ENCODE data around the gene SPINK14. TPM values are rescaled to one million over a fixed set of nuclear protein-coding genes. Genes with fewer than 3 reads are reported as not detected.

SPINK14 gene
- polyA plus RNA-seq, 3 donors, result not detected

GRCh38 chr5:148193202-148193601 is 24.9 kb downstream of the SPINK14 start:
- no peak for DNase-seq

- no peak for DNase-seq
Observed at GRCh38 chr5:148201151-148201550, 32.8 kb downstream of the SPINK14 start.

DNA sequence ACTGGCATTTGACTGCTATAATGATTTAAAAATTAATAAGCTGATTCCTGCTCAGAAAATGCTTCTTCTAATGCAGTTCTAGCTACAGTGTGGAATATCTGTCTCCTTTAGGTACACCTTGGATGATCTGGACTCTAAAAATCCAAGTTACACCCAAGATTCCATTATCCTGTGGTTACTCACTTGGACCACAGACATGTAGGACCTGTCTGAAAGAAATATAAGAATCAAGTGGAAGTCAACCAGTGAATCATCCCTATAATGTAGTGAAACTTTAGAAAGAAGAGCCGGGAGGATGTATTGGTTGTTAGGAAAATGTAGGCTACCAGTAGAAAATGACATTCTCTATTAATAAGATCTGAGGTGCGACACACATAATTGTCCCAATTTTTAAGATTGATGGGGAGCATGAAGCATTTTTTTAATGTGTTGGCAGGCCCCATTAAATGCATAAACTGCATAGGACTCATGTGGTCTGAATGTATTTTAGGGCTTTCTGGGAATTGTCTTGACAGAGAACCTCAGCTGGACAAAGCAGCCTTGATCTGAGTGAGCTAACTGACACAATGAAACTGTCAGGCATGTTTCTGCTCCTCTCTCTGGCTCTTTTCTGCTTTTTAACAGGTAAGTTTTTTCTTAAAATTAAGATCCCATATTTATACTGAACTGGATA is 34.3 kb downstream of the SPINK14 start, which contains the start of gene SPINK6:
SPINK6 (plus strand) TSS at position 512 of the 673 bp plus-strand sequence; CDS start at position 567, 55 bp downstream.
- DNase-seq, result no peak

DNA sequence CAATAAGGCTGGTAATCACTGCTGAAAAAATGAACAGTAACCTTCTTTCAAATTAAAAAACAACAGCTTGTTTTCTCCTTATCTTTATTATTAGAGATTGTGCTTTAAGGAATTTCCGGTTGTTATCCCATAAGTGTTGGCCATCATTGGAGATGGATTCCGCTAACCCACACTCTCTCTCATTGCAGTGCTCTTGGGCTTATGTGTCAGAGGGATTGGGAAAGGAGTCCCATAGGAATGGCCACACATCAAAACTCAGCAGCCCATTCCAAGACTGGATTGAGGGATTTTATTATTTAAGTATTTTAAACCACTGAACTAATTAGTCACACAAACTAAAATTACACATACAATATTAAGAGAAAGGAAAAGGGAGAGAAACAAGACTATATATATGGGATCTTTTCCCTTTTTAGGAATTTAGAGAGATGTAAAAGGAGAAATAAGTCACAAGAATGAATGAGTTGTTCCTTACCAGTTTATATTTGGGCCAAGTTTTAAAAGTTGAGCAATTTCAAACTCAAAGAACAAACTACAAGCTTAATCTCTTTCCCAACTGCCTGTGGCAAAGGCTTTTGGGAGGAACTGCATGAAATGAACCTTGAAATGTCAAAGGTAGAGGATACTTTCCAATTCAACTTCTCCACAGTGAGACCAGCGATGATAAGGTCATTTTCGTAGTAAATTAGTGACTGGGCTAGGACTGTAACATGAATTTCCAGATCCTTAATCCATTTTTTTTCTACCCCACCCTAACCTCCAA is 36.9 kb downstream of the SPINK14 start:
- no peak for DNase-seq

- DNase-seq, result no peak
Observed at GRCh38 chr5:148205865-148206264, 37.5 kb downstream of the SPINK14 start.

DNA sequence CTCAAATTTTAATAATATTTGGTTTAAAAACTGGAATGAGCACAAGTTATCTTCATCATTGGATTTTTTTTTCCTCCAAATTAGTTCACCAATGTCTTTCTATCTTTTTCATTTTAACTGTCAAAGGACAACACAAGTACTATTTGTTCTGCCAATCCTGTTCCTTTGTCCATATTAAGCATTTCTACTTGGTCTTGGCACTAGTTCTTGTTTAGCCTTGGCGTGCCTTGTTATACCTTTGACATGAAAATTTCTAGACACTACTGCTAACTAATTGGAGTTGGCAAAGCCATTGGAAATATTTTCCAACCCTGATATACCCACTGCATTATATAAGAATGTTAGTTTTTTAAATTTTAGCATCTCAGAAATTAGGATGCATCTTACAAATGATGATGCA is 38.3 kb downstream of the SPINK14 start:
- DNase-seq, result no peak

GRCh38 chr5:148208226-148208625 is 39.9 kb downstream of the SPINK14 start:
- no peak for DNase-seq

- DNase-seq, result no peak
Observed at GRCh38 chr5:148209151-148209770, 40.9 kb downstream of the SPINK14 start.

- DNase-seq, result no peak
Observed at GRCh38 chr5:148214665-148215185, 46.4 kb downstream of the SPINK14 start.

DNA sequence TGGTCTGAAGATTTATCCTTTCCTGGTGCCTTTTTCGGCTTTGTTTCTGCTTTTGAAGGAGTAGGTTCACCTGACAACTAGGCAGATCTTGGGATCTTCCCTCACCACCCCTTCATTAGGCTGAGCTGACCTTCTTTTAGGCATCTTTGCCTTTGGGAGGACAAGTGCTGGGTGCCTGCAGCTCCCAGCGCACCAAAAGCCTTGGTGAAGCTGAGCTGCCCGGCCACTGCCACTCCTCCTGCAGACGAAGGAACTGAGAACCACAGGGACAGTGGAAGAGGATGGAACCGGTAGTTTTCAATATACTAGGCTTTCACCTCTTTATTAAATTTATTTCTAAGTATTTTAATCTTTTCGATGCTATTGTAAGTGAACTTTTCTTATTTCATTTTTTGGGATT is 53.2 kb downstream of the SPINK14 start:
- DNase-seq, result no peak

- DNase-seq, result no peak
Observed at GRCh38 chr5:148224117-148224742, 55.9 kb downstream of the SPINK14 start.

Other genes with a start within 250 kb of the SPINK14 start
- gene SPINK5, start 104.6 kb upstream of the SPINK14 start, polyA plus RNA-seq (ENCODE audit: insufficient read length in 3 of 3), result under 1 TPM; 0.42 to 0.47 (median 0.43) TPM
- gene SPINK6, start 34.5 kb downstream of the SPINK14 start, polyA plus RNA-seq (ENCODE audit: insufficient read length in 3 of 3), result not detected
- gene MARCOL, start 70.0 kb downstream of the SPINK14 start, polyA plus RNA-seq (ENCODE audit: insufficient read length in 3 of 3), result not detected
- gene SPINK13, start 100.2 kb downstream of the SPINK14 start, polyA plus RNA-seq (ENCODE audit: insufficient read length in 3 of 3), result under 1 TPM; 0.40 to 0.91 (median 0.81) TPM
- gene SPINK7, start 143.9 kb downstream of the SPINK14 start, polyA plus RNA-seq (ENCODE audit: insufficient read length in 3 of 3), result under 1 TPM; 0.13 to 0.82 (median 0.37) TPM
- gene SPINK9, start 167.0 kb downstream of the SPINK14 start, polyA plus RNA-seq (ENCODE audit: insufficient read length in 3 of 3), result under 1 TPM in 1 of 3 donors, not detected in 2; 0.14 TPM
- 10 to 100 TPM; 39.8 to 57.6 (median 46.3) TPM for gene FBXO38, start 215.4 kb downstream of the SPINK14 start, polyA plus RNA-seq (ENCODE audit: insufficient read length in 3 of 3)

All from renal pelvis (tissue), 4 donors.